Kidney (tissue), 14 donors: Measurements from ENCODE around the gene MYO1C. TPM values are rescaled to one million over a fixed set of nuclear protein-coding genes. Genes with fewer than 3 reads are reported as not detected.

ENCODE experiments used
- DNase-seq, 5 donors: peaks; one replicate each; pipeline ENCODE4 v3.0.0-alpha.2; 2013 to 2020
- FAIRE-seq: peaks from 2 replicates; lab custom pipeline; 2012; peaks lifted over from hg19 to GRCh38; lab: Jason Lieb, UNC
- H3K27ac ChIP-seq, 2 donors: one replicate each; pipeline ENCODE4 v1.7.0; 2013; ENCODE audit warnings: low read depth in 2 of 2, low read length in 2 of 2, inconsistent platforms in 1 of 2
- H3K27me3 ChIP-seq: one replicate; pipeline ENCODE4 v1.7.1; 2013; ENCODE audit warnings: low read length, inconsistent platforms; ENCODE audit not compliant: control insufficient read depth, insufficient read depth
- H3K36me3 ChIP-seq, 3 donors: one replicate each; pipeline versions ENCODE4 v1.7.0 to v1.7.1; 2013; ENCODE audit warnings: low read length in 3 of 3, control low read depth in 1 of 3, inconsistent platforms in 1 of 3; ENCODE audit not compliant: insufficient read depth in 3 of 3, control insufficient read depth in 2 of 3
- H3K4me1 ChIP-seq, 3 donors: one replicate each; pipeline versions ENCODE4 v1.7.0 to v1.7.1; 2013; ENCODE audit warnings: low read length in 3 of 3, inconsistent platforms in 1 of 3, low read depth in 1 of 3; ENCODE audit not compliant: control insufficient read depth in 2 of 3, insufficient read depth in 2 of 3
- H3K4me3 ChIP-seq, 3 donors: one replicate each; pipeline versions ENCODE4 v1.7.0 to v1.8.1; 2013; ENCODE audit warnings: low read length in 3 of 3, control low read depth in 1 of 3, inconsistent platforms in 1 of 3
- H3K9ac ChIP-seq, 3 donors: one replicate each; pipeline versions ENCODE4 v1.7.0 to v1.7.1; 2013; ENCODE audit warnings: low read length in 3 of 3, control low read depth in 1 of 3, inconsistent platforms in 1 of 3
- H3K9me3 ChIP-seq, 3 donors: one replicate each; pipeline versions ENCODE4 v1.7.0 to v1.7.1; 2013; ENCODE audit warnings: low read length in 3 of 3, control low read depth in 1 of 3, inconsistent platforms in 1 of 3; ENCODE audit not compliant: control insufficient read depth in 2 of 3, insufficient read depth in 1 of 3
- CTCF ChIP-seq: IDR thresholded peaks from 3 replicates; pipeline ENCODE4 v1.5.1; 2012; ENCODE audit warnings: mild to moderate bottlenecking, moderate library complexity, borderline replicate concordance; ENCODE audit not compliant: insufficient read depth; ENCODE audit errors: extremely low read depth
- intact Hi-C: fragments of 100-400 bp; cut with DNase I; formaldehyde crosslinking; loops from one replicate; pipeline ENCODE4 v1.11.1; 2022
- polyA plus RNA-seq: library from polyadenylated mRNA; stranded (reverse); fragments of 350-450 nt; fragmentation: Illumina TruSeq; extraction: RNeasy Lipid Tissue Mini Kit (QIAGEN cat#74804); gene quantifications from one replicate; pipeline ENCODE4 v1.2.3, GENCODE V29; 2014; ENCODE audit warnings: low read depth, low replicate concordance; ENCODE audit not compliant: insufficient read depth
- total RNA-seq: library from RNA; stranded (reverse); fragmentation: NEBNext Ultra II Directional; extraction: Animal tissue kit (Norgen Biotek cat#: 25700); gene quantifications from one replicate; pipeline ENCODE4 v1.2.1, GENCODE V29; 2021
- donor health status: control.
- donor health status: control.
- donor health status: control.
- donor health status: control.
- donor health status: control.
- donor health status: DM: yes; HTN: yes; CAD: no.
- donor health status: Normal renal cell carcinoma (clear cell type).

The MYO1C gene
- total and polyA plus RNA-seq, 2 donors from 2014 or later, result 62.7 to 225 TPM

GRCh38 chr17:1505586-1505985, 13.1 kb upstream of the MYO1C start:
- no peaks in the 10 kb centered on the region for H3K9me3 ChIP-seq
- no peak for TF ChIP-seq CTCF
- DNase-seq (no peak), FAIRE-seq (no peak)
- no peak overlapping the region for H3K9ac ChIP-seq
- intact Hi-C loops, result no loop called here
- H3K36me3 ChIP-seq, result peaks cover 0 to 10% (median 4%) of the 10 kb centered on the region in 3 donors
- no peaks in the 10 kb centered on the region for H3K4me1 ChIP-seq
- no peak overlapping the region for H3K27ac ChIP-seq
- no peaks in the 10 kb centered on the region for H3K27me3 ChIP-seq
- no peak overlapping the region for H3K4me3 ChIP-seq

GRCh38 chr17:1504866-1505265, 12.4 kb upstream of the MYO1C start:
- H3K36me3 ChIP-seq, result peaks cover 0 to 8% (median 4%) of the 10 kb centered on the region in 3 donors

GRCh38 chr17:1503699-1504098, 11.2 kb upstream of the MYO1C start:
- intact Hi-C loops, result no loop called here
- Histone ChIP-seq H3K4me3 (no peak overlapping the region), H3K9ac (no peak overlapping the region), H3K9me3 (no peaks in the 10 kb centered on the region), H3K36me3 (peaks cover 0 to 4% (median 2%) of the 10 kb centered on the region in 3 donors), H3K27ac (no peak overlapping the region), H3K4me1 (no peaks in the 10 kb centered on the region), H3K27me3 (no peaks in the 10 kb centered on the region)
- DNase-seq (no peak), FAIRE-seq (no peak)
- TF ChIP-seq CTCF, result no peak

More at GRCh38 chr17:1504866-1505265, 12.4 kb upstream of the MYO1C start:
- Histone ChIP-seq H3K4me1 (no peaks in the 10 kb centered on the region), H3K9me3 (no peaks in the 10 kb centered on the region), H3K9ac (no peak overlapping the region), H3K4me3 (no peak overlapping the region), H3K27me3 (no peaks in the 10 kb centered on the region), H3K27ac (no peak overlapping the region)
- DNase-seq, result no peak
- intact Hi-C loops, result no loop called here
- TF ChIP-seq CTCF, result no peak
- no peak for FAIRE-seq

- peaks cover 0 to 21% (median 0%) of the 10 kb centered on the region in 3 donors for H3K36me3 ChIP-seq
- H3K27ac ChIP-seq, result no peak overlapping the region
- FAIRE-seq, result no peak
Measured at GRCh38 chr17:1498869-1499268, 6.4 kb upstream of the MYO1C start.

More at GRCh38 chr17:1498869-1499268, 6.4 kb upstream of the MYO1C start:
- Histone ChIP-seq H3K27me3 (no peaks in the 10 kb centered on the region), H3K4me3 (no peak overlapping the region), H3K9me3 (no peaks in the 10 kb centered on the region), H3K9ac (no peak overlapping the region), H3K4me1 (peaks cover 0 to 8% (median 0%) of the 10 kb centered on the region in 3 donors)
- intact Hi-C loops, result no loop called here
- DNase-seq, result no peak
- TF ChIP-seq CTCF, result no peak
